Measurements from ENCODE around the gene DIPK1C. TPM values are rescaled to one million over a fixed set of nuclear protein-coding genes. Genes with fewer than 3 reads are reported as not detected.

Gene DIPK1C
- total RNA-seq, 1 experiment from 2014 or later = not detected

GRCh38 chr18:74456017-74456348, 1.1 kb downstream of the DIPK1C start:
- no peak overlapping the region for H3K4me3 ChIP-seq
- H3K4me1 ChIP-seq (replicated peaks; ENCODE audit: insufficient read depth) = no peaks in the 10 kb centered on the region
- no peaks in the 10 kb centered on the region for H3K9me2 ChIP-seq (ENCODE audit: insufficient read depth)
- H3K9me3 ChIP-seq (ENCODE audit: insufficient read depth, low read depth) = no peaks in the 10 kb centered on the region
- TF ChIP-seq EZH2 (IDR thresholded peaks at IDR 0.05; ENCODE audit: low read depth) (no peak), CTCF (conservative IDR thresholded peaks at IDR 0.05) (no peak)
- no peak overlapping the region for H2AFZ ChIP-seq
- no peaks in the 10 kb centered on the region for H3K79me2 ChIP-seq (ENCODE audit: low read depth)
- BruUV-seq (replicated peaks) = no TSS peak
- H3K36me3 ChIP-seq (ENCODE audit: low read depth) = no peaks in the 10 kb centered on the region
- intact Hi-C loops (cut with micrococcal nuclease; ENCODE audit: unreplicated experiment) = no loop called here
- H3K27ac ChIP-seq = no peak overlapping the region
- no peak for DNase-seq
- ChIA-PET POLR2A (ENCODE audit: unreplicated experiment) (no interaction called here), CTCF (no interaction called here)
- no peaks in the 10 kb centered on the region; the same call in 1 of the 2 replicates for H4K20me1 ChIP-seq (ENCODE audit: insufficient read depth)
- H3F3A ChIP-seq (ENCODE audit: insufficient read depth, low read depth) = no peaks in the 10 kb centered on the region
- no peak overlapping the region for H3K4me2 ChIP-seq
- peaks cover 80% of the 10 kb centered on the region for H3K27me3 ChIP-seq (ENCODE audit: insufficient read depth, low read depth)

- H3F3A ChIP-seq (ENCODE audit: insufficient read depth, low read depth) = no peaks in the 10 kb centered on the region
- no peak overlapping the region for H3K4me3 ChIP-seq
- no peak overlapping the region for H3K4me2 ChIP-seq
- ChIA-PET POLR2A (ENCODE audit: unreplicated experiment) (no interaction called here), CTCF (no interaction called here)
- no peaks in the 10 kb centered on the region for H3K9me3 ChIP-seq (ENCODE audit: insufficient read depth, low read depth)
- no peak for DNase-seq
- H4K20me1 ChIP-seq (ENCODE audit: insufficient read depth) = no peaks in the 10 kb centered on the region; the same call in 1 of the 2 replicates
- H3K27me3 ChIP-seq (ENCODE audit: insufficient read depth, low read depth) = peaks cover 80% of the 10 kb centered on the region
- no peaks in the 10 kb centered on the region for H3K4me1 ChIP-seq (replicated peaks; ENCODE audit: insufficient read depth)
- no peaks in the 10 kb centered on the region for H3K9me2 ChIP-seq (ENCODE audit: insufficient read depth)
- no peaks in the 10 kb centered on the region for H3K36me3 ChIP-seq (ENCODE audit: low read depth)
- no TSS peak for BruUV-seq (replicated peaks)
- TF ChIP-seq EZH2 (IDR thresholded peaks at IDR 0.05; ENCODE audit: low read depth) = no peak
- no peak for TF ChIP-seq CTCF (conservative IDR thresholded peaks at IDR 0.05)
- no peak overlapping the region for H2AFZ ChIP-seq
- no peak overlapping the region for H3K27ac ChIP-seq
- no peaks in the 10 kb centered on the region for H3K79me2 ChIP-seq (ENCODE audit: low read depth)
- intact Hi-C loops (cut with micrococcal nuclease; ENCODE audit: unreplicated experiment) = no loop called here
These were observed 1.7 kb downstream of the DIPK1C start for GRCh38 chr18:74455386-74455785.

GRCh38 chr18:74454279-74454751, 2.8 kb downstream of the DIPK1C start:
- intact Hi-C loops (cut with micrococcal nuclease; ENCODE audit: unreplicated experiment) = no loop called here

More at GRCh38 chr18:74454279-74454751, 2.8 kb downstream of the DIPK1C start:
- ChIA-PET CTCF (no interaction called here), POLR2A (ENCODE audit: unreplicated experiment) (no interaction called here)
- H3K4me3 ChIP-seq = no peak overlapping the region
- H3K79me2 ChIP-seq (ENCODE audit: low read depth) = no peaks in the 10 kb centered on the region
- no peaks in the 10 kb centered on the region for H3K4me1 ChIP-seq (replicated peaks; ENCODE audit: insufficient read depth)
- no peaks in the 10 kb centered on the region for H3K9me3 ChIP-seq (ENCODE audit: insufficient read depth, low read depth)
- no peak overlapping the region for H3K27ac ChIP-seq
- no peaks in the 10 kb centered on the region for H3K9me2 ChIP-seq (ENCODE audit: insufficient read depth)
- no peaks in the 10 kb centered on the region; the same call in 1 of the 2 replicates for H4K20me1 ChIP-seq (ENCODE audit: insufficient read depth)
- H3F3A ChIP-seq (ENCODE audit: insufficient read depth, low read depth) = no peaks in the 10 kb centered on the region
- no peak for DNase-seq
- TF ChIP-seq CTCF (conservative IDR thresholded peaks at IDR 0.05) = no peak
- TF ChIP-seq EZH2 (IDR thresholded peaks at IDR 0.05; ENCODE audit: low read depth) = no peak
- peaks cover 80% of the 10 kb centered on the region for H3K27me3 ChIP-seq (ENCODE audit: insufficient read depth, low read depth)
- BruUV-seq (replicated peaks) = no TSS peak
- H3K4me2 ChIP-seq = no peak overlapping the region
- no peak overlapping the region for H2AFZ ChIP-seq
- H3K36me3 ChIP-seq (ENCODE audit: low read depth) = no peaks in the 10 kb centered on the region
